H1 (cell line): ENCODE data around the gene STRN4. TPM values are rescaled to one million over a fixed set of nuclear protein-coding genes. Genes with fewer than 3 reads are reported as not detected.
A peak's percentile ranks its signal among the peaks of the same experiment; 100 is the strongest.

Source experiments
- CTCF ChIA-PET: fragments of 300-600 bp; sonication (Branson Sonifier 250); formaldehyde crosslinking; loops from one replicate; lab custom pipeline; 2021; ENCODE audit not compliant: partially characterized antibody; lab: Charles Lee
- POLR2A ChIA-PET: fragments of 300-600 bp; sonication (Branson Sonifier 250); formaldehyde crosslinking; loops from one replicate; lab custom pipeline; 2021; ENCODE audit warnings: inconsistent platforms; ENCODE audit not compliant: partially characterized antibody; lab: Charles Lee
- DNase-seq, 2 experiments: peaks; one replicate each; pipeline versions ENCODE4 v3.0.0 to v3.0.0-alpha.2; 2010 to 2022; ENCODE audit warnings: low spot score in 2 of 2, low read depth in 1 of 2, mixed read lengths in 1 of 2
- FAIRE-seq: peaks from 2 replicates; lab custom pipeline; 2011; peaks lifted over from hg19 to GRCh38; lab: Jason Lieb, UNC
- H2AFZ ChIP-seq: 2 replicates; pipeline ENCODE4 v1.8.1; 2012; ENCODE audit warnings: low read length, inconsistent platforms
- H2AK5ac ChIP-seq: 2 replicates; pipeline ENCODE4 v1.6.1; 2013; ENCODE audit warnings: low read depth, low read length
- H2BK120ac ChIP-seq: replicated peaks from 2 replicates; pipeline ENCODE3; 2013; ENCODE audit warnings: low read depth, low read length, inconsistent platforms
- H2BK12ac ChIP-seq: 2 replicates; pipeline ENCODE4 v1.6.1; 2013; ENCODE audit warnings: low read depth, low read length
- H2BK15ac ChIP-seq: 2 replicates; pipeline ENCODE4 v1.6.1; 2013; ENCODE audit warnings: low read length
- H2BK20ac ChIP-seq: 2 replicates; pipeline ENCODE4 v1.6.1; 2013; ENCODE audit warnings: low read length
- H2BK5ac ChIP-seq: 2 replicates; pipeline ENCODE4 v1.6.1; 2013; ENCODE audit warnings: low read depth, low read length
- H3K14ac ChIP-seq: 2 replicates; pipeline ENCODE4 v1.6.1; 2013; ENCODE audit warnings: inconsistent platforms; ENCODE audit not compliant: insufficient read length
- H3K18ac ChIP-seq: 2 replicates; pipeline ENCODE4 v1.6.1; 2013; ENCODE audit warnings: low read length; ENCODE audit errors: extremely low read depth
- H3K23ac ChIP-seq: 2 replicates; pipeline ENCODE4 v1.6.1; 2013; ENCODE audit warnings: inconsistent platforms; ENCODE audit not compliant: insufficient read length
- H3K23me2 ChIP-seq: 2 replicates; pipeline ENCODE4 v1.6.1; 2013; ENCODE audit warnings: low read depth, low read length
- H3K27ac ChIP-seq: 2 replicates; pipeline ENCODE4 v1.6.1; 2011; ENCODE audit warnings: low read depth, low read length, inconsistent platforms
- H3K27me3 ChIP-seq, 4 experiments: replicated peaks in 1 of 4; 1 replicate in 1 of 4; 2 replicates in 3 of 4; pipeline versions ENCODE4 v1.6.1 to v1.8.1; 2011 to 2013; ENCODE audit warnings: low read length in 3 of 4, mild to moderate bottlenecking in 3 of 4, inconsistent platforms in 2 of 4, mixed read lengths in 2 of 4, moderate library complexity in 1 of 4; ENCODE audit not compliant: control insufficient read depth in 3 of 4, insufficient read depth in 3 of 4; ENCODE audit errors: extremely low read depth in 1 of 4
- H3K36me3 ChIP-seq, 4 experiments: 2 replicates each; pipeline versions ENCODE4 v1.6.1 to v1.8.1; 2011 to 2013; ENCODE audit warnings: mild to moderate bottlenecking in 4 of 4, low read length in 3 of 4, moderate library complexity in 2 of 4, control low read depth in 1 of 4, inconsistent platforms in 1 of 4; ENCODE audit not compliant: insufficient read depth in 4 of 4, control insufficient read depth in 2 of 4
- H3K4ac ChIP-seq: replicated peaks from 2 replicates; pipeline ENCODE3; 2013; ENCODE audit warnings: low read length, low read depth, mixed read lengths, inconsistent platforms; ENCODE audit not compliant: insufficient read length
- H3K4me1 ChIP-seq, 4 experiments: replicated peaks in 1 of 4; 1 replicate in 1 of 4; 2 replicates in 3 of 4; pipeline versions ENCODE4 v1.6.1 to v1.8.1; 2011 to 2013; ENCODE audit warnings: low read length in 3 of 4, inconsistent platforms in 2 of 4, mixed read lengths in 1 of 4; ENCODE audit not compliant: insufficient read depth in 4 of 4, control insufficient read depth in 3 of 4
- H3K4me2 ChIP-seq, 2 experiments: 2 replicates each; pipeline versions ENCODE4 v1.6.1 to v1.8.1; 2011 to 2013; ENCODE audit warnings: low read depth in 2 of 2, low read length in 2 of 2, control low read depth in 1 of 2, inconsistent platforms in 1 of 2, mild to moderate bottlenecking in 1 of 2; ENCODE audit not compliant: insufficient read depth in 1 of 2
- H3K4me3 ChIP-seq, 4 experiments: fragments of 200-600, 300-600 bp in 1 of 4; sonication (generic), shearing (Covaris generic), sonication (Bioruptor Twin) in 1 of 4; 2 replicates each; pipeline versions ENCODE4 v1.5.1 to v1.8.1; 2011 to 2016; ENCODE audit warnings: low read length in 4 of 4, low read depth in 3 of 4, control low read depth in 2 of 4, inconsistent platforms in 2 of 4, mild to moderate bottlenecking in 2 of 4, mixed read lengths in 1 of 4, moderate library complexity in 1 of 4; ENCODE audit not compliant: insufficient read depth in 2 of 4; ENCODE audit errors: extremely low read depth in 1 of 4
- H3K56ac ChIP-seq: replicated peaks from 2 replicates; pipeline ENCODE3; 2013; ENCODE audit warnings: low read depth, mild to moderate bottlenecking, mixed read lengths, low read length, inconsistent platforms; ENCODE audit not compliant: insufficient read length
- H3K79me1 ChIP-seq: 2 replicates; pipeline ENCODE4 v1.6.1; 2013; ENCODE audit warnings: low read depth, low read length, control low read depth
- H3K79me2 ChIP-seq, 2 experiments: 2 replicates each; pipeline versions ENCODE4 v1.6.1 to v1.8.1; 2012 to 2013; ENCODE audit warnings: low read length in 2 of 2, mild to moderate bottlenecking in 2 of 2, inconsistent platforms in 1 of 2; ENCODE audit not compliant: insufficient read depth in 2 of 2, control insufficient read depth in 1 of 2
- H3K9ac ChIP-seq, 4 experiments: replicated peaks in 1 of 4; 1 replicate in 1 of 4; 2 replicates in 3 of 4; pipeline versions ENCODE4 v1.6.1 to v1.8.1; 2011 to 2013; ENCODE audit warnings: low read depth in 3 of 4, low read length in 3 of 4, control low read depth in 2 of 4, mild to moderate bottlenecking in 2 of 4, moderate library complexity in 2 of 4, inconsistent platforms in 1 of 4; ENCODE audit errors: extremely low read depth in 1 of 4
- H3K9me3 ChIP-seq, 2 experiments: 2 replicates each; pipeline versions ENCODE4 v1.6.1 to v1.8.1; 2012 to 2013; ENCODE audit warnings: mild to moderate bottlenecking in 2 of 2, moderate library complexity in 2 of 2, control low read depth in 1 of 2, inconsistent platforms in 1 of 2, low read depth in 1 of 2, low read length in 1 of 2, mixed read lengths in 1 of 2; ENCODE audit not compliant: insufficient read depth in 2 of 2
- H4K20me1 ChIP-seq, 2 experiments: replicated peaks in 1 of 2; 2 replicates each; pipeline versions ENCODE3 to v1.8.1; 2011 to 2013; ENCODE audit warnings: inconsistent platforms in 2 of 2, low read length in 2 of 2, mild to moderate bottlenecking in 1 of 2; ENCODE audit not compliant: insufficient read depth in 2 of 2, control insufficient read depth in 1 of 2
- H4K5ac ChIP-seq: 2 replicates; pipeline ENCODE4 v1.6.1; 2013; ENCODE audit warnings: low read length, low read depth, mixed read lengths, inconsistent platforms; ENCODE audit not compliant: insufficient read length
- H4K8ac ChIP-seq: 2 replicates; pipeline ENCODE4 v1.8.0; 2013; ENCODE audit warnings: mild to moderate bottlenecking, moderate library complexity, low read length, inconsistent platforms; ENCODE audit not compliant: insufficient read depth; ENCODE audit errors: extremely low read depth
- H4K91ac ChIP-seq: replicated peaks from 2 replicates; pipeline ENCODE3; 2013; ENCODE audit warnings: low read length, mixed read lengths, inconsistent platforms; ENCODE audit not compliant: insufficient read length
- BCL11A ChIP-seq, 2 experiments: IDR thresholded peaks; one replicate each; pipeline ENCODE4 v1.6.1; 2011; ENCODE audit warnings: low read depth in 2 of 2, low read length in 2 of 2, mild to moderate bottlenecking in 2 of 2
- CEBPB ChIP-seq: IDR thresholded peaks from 2 replicates; pipeline ENCODE4 v1.6.1; 2012; ENCODE audit warnings: low read depth, low read length
- NANOG ChIP-seq: IDR thresholded peaks from 2 replicates; pipeline ENCODE4 v1.6.1; 2011; ENCODE audit warnings: low read length, low read depth, mild to moderate bottlenecking, inconsistent platforms; ENCODE audit not compliant: insufficient read depth, poor library complexity, severe bottlenecking
- RBBP5 ChIP-seq: IDR thresholded peaks from 2 replicates; pipeline ENCODE4 v1.7.1; 2012; ENCODE audit warnings: low read depth, mild to moderate bottlenecking, inconsistent platforms, low read length, moderate library complexity, borderline replicate concordance
- SAP30 ChIP-seq: fragments of 300-600 bp; sonication (generic); IDR thresholded peaks from 2 replicates; pipeline ENCODE4 v1.7.1; 2012; ENCODE audit warnings: low read length, moderate library complexity, mild to moderate bottlenecking, inconsistent platforms; ENCODE audit not compliant: insufficient read depth, insufficient replicate concordance
- SP1 ChIP-seq: IDR thresholded peaks from 2 replicates; pipeline ENCODE4 v1.6.1; 2011; ENCODE audit warnings: low read depth, low read length
- TEAD4 ChIP-seq: IDR thresholded peaks from 2 replicates; pipeline ENCODE4 v1.6.1; 2012; ENCODE audit warnings: low read depth, low read length, inconsistent platforms, mixed read lengths
- WGBS, 2 experiments: shearing (Covaris generic) in 1 of 2; methylation state at CpG; one replicate each; pipeline versions ENCODE4 v1.1.6 to v1.1.7; 2013 to 2015; ENCODE audit warnings: low lambda C conversion rate in 2 of 2, mixed read lengths in 2 of 2, inconsistent platforms in 1 of 2, low coverage in 1 of 2, missing lambda C conversion rate in 1 of 2; ENCODE audit not compliant: insufficient replicate concordance in 2 of 2, insufficient coverage in 1 of 2, insufficient read length in 1 of 2; ENCODE audit errors: extremely low coverage in 1 of 2, missing lambda C conversion rate in 1 of 2; 5-methylcytosine and 5-hydroxymethylcytosine counted together
- polyA plus RNA-seq, 7 experiments: library from polyadenylated mRNA; depleted of rRNA in 3 of 7; stranded (reverse) in 5 of 7; unstranded in 2 of 7; fragments of >200 nt in 5 of 7; fragments of 200-250 nt in 2 of 7; gene quantifications; 1 replicate in 5 of 7; 2 replicates in 1 of 7; 4 replicates in 1 of 7; pipeline versions ENCODE4 v1.2.1 to v1.2.3, GENCODE V29; 2011 to 2013; ENCODE audit warnings: missing spikeins in 2 of 7, mixed read lengths in 2 of 7
- total RNA-seq: library from RNA; stranded (reverse); fragmentation: NEBNext Ultra II Directional; extraction: Animal tissue kit (Norgen Biotek cat#: 25700); gene quantifications from 2 replicates; pipeline ENCODE4 v1.2.1, GENCODE V29; 2021
- TF ChIP-seq, protein P1 (sequence below): IDR thresholded peaks from 2 replicates; pipeline ENCODE4 v1.6.1; 2012; ENCODE audit warnings: inconsistent platforms
- TF ChIP-seq, protein P2 (sequence below): IDR thresholded peaks from 2 replicates; pipeline ENCODE4 v1.6.1; 2012; ENCODE audit warnings: inconsistent platforms

The STRN4 gene
- total and polyA plus RNA-seq, 2 of the 8 experiments (the other 6 are each of a cell fraction or from before 2014, with no cell fraction given) = 120 to 187 TPM

DNA sequence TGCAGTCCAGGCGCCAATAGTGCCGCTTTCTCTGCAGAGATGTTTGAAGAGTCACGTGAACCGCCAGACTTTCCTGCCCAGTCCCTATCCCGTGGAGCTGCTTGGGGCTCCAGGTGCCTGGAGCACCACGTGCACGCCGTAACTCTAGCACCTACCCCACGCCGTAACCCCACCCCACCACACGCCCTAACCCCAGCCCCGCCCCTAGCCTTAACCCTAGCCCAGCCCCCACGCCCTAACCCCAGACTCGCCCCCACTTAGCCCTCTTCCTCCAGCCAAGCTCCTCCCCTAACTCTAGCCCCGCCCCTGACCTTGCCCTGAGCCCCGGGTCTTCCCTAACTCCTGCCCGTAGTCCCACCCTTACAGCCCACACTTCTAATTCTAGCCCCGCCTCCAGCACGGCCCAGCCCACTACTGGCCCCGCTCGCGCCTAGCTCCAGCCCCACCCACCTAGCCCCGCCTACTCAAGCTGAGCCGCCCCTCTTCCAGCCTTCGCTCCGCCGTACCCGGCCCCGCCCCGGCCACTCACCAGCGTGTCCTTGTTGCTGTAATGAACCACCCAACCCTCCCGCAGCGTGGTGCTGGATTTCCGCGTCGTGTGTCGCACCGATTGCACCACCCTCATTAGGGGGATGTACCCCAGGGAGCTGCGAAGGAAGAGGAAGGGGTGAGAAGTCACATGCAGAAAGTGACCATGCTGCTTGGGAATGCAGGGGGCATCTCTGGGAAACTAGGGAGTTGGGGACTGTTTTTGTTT lies 48.9 kb downstream of the STRN4 start:
- H2AK5ac ChIP-seq = no peak overlapping the region; the same call in 1 of the 2 replicates
- H3K79me2 ChIP-seq = no peaks in the 10 kb centered on the region
- H3K56ac ChIP-seq = no peak overlapping the region
- POLR2A ChIA-PET = interaction anchor here (0.7 to 3.3 kb wide), 10 partner anchors 9 to 88 kb away, joined by 3 to 18 read pairs (median 4); partner anchors contain the start of genes DACT3 and PRKD2
- peak overlapping the region; percentile 11 to 48 (median 38); a peak in 6 of 8 replicates for H3K4me3 ChIP-seq
- no peak overlapping the region for H3K27ac ChIP-seq
- no peak overlapping the region for H3K4ac ChIP-seq
- H3K14ac ChIP-seq = no peak overlapping the region
- no peak overlapping the region for H3K23ac ChIP-seq
- peaks cover 3% of the 10 kb centered on the region for H3K23me2 ChIP-seq
- CTCF ChIA-PET = interaction anchor here (1.0 to 2.6 kb wide), 9 partner anchors 7 to 294 kb away, joined by 3 to 10 read pairs (median 4); no protein-coding TSS in a partner anchor
- H3K18ac ChIP-seq = no peak overlapping the region; the same call in 1 of the 2 replicates
- no peaks in the 10 kb centered on the region for H3K9me3 ChIP-seq
- H2BK12ac ChIP-seq = 0 out of 2 replicates have a peak overlapping the region, but pooled peaks have one; percentile 53
- peak overlapping the region; percentile 96; the same call in 1 of the 2 replicates for H2BK15ac ChIP-seq
- FAIRE-seq (peak; percentile 65), DNase-seq (peak; percentile 96 to 99)
- H3K36me3 ChIP-seq = peaks cover 25 to 67% (median 55%) of the 10 kb centered on the region in 4 experiments
- H4K91ac ChIP-seq = peak overlapping the region; percentile 62
- no peak overlapping the region for H2BK20ac ChIP-seq
- H3K9ac ChIP-seq = peak overlapping the region in 3 of 4 experiments; percentile 29 to 53 (median 31); a peak in 5 of 7 replicates
- H3K4me2 ChIP-seq = peak overlapping the region; percentile 67 to 71
- H3K27me3 ChIP-seq = no peaks in the 10 kb centered on the region
- H2BK5ac ChIP-seq = peak overlapping the region; percentile 32; the same call in 1 of the 2 replicates
- H3K79me1 ChIP-seq = peaks cover 2% of the 10 kb centered on the region
- 18% methylated on average over 22 of the region's 39 CpGs; no CpG with 5 or more reads in 1 of the 2 experiments for WGBS, 2 experiments
- H4K20me1 ChIP-seq = peaks cover 13 to 15% of the 10 kb centered on the region in 2 experiments
- no peak overlapping the region for H2AFZ ChIP-seq
- H2BK120ac ChIP-seq = no peak overlapping the region
- no peak overlapping the region for H4K8ac ChIP-seq
- peaks cover 0 to 8% (median 6%) of the 10 kb centered on the region in 4 experiments; a peak in 6 of 7 replicates for H3K4me1 ChIP-seq
- peak overlapping the region; percentile 39 for H4K5ac ChIP-seq
- TF ChIP-seq RBBP5 = 0 out of 2 replicates have a peak, but pooled peaks have one; percentile 38
- TF ChIP-seq TEAD4 = 0 out of 2 replicates have a peak, but pooled peaks have one; percentile 20
- TF ChIP-seq, protein P1, sequence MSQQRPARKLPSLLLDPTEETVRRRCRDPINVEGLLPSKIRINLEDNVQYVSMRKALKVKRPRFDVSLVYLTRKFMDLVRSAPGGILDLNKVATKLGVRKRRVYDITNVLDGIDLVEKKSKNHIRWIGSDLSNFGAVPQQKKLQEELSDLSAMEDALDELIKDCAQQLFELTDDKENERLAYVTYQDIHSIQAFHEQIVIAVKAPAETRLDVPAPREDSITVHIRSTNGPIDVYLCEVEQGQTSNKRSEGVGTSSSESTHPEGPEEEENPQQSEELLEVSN = 0 out of 2 replicates have a peak, but pooled peaks have one; percentile 14
- TF ChIP-seq CEBPB = 0 out of 2 replicates have a peak, but pooled peaks have one; percentile 42
- no peak for TF ChIP-seq BCL11A (IDR thresholded peaks at IDR 0.05; ENCODE audit: low read depth in 2 of 2, low read length in 2 of 2)
- TF ChIP-seq SAP30 = no peak
- no peak for TF ChIP-seq NANOG
- TF ChIP-seq, protein P2, sequence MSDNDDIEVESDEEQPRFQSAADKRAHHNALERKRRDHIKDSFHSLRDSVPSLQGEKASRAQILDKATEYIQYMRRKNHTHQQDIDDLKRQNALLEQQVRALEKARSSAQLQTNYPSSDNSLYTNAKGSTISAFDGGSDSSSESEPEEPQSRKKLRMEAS = peak; percentile 65
- TF ChIP-seq SP1 = peak; percentile 63; the same call in 1 of the 2 replicates
